Stimulated activated CD8-positive, alpha-beta memory T cell treated with anti-CD3 and anti-CD28 coated beads, Interleukin-12 subunit alpha, Interleukin-12 subunit beta, amount 100 ng/mL, for 24 hours (primary cell): Measurements from ENCODE around the gene SPTBN2.

Experiments
- DNase-seq: peaks from one replicate; pipeline ENCODE4 v3.0.0-alpha.2; 2020; ENCODE audit errors: extremely low read depth

Gene SPTBN2

GRCh38 chr11:66639066-66639813 is 89.8 kb downstream of the SPTBN2 start:
- no peak for DNase-seq

- peak; percentile 94 for DNase-seq
Measured at GRCh38 chr11:66638177-66639065, 90.6 kb downstream of the SPTBN2 start, which contains the start of gene RBM4. TSS of gene RBM4 (plus strand) at chr11:66638703. CDS start at chr11:66639712, 1,009 bp downstream.

GRCh38 chr11:66637557-66638176 is 91.3 kb downstream of the SPTBN2 start:
- no peak for DNase-seq

GRCh38 chr11:66636411-66636810 is 92.6 kb downstream of the SPTBN2 start:
- DNase-seq, result no peak
